Fibroblast of upper back skin (primary cell): ENCODE data around the gene ABCB11.
"Not testable (repeated sequence)": the region's sequence is repeated elsewhere in the genome, so short reads cannot be mapped to it uniquely, and the experiment has no call there.

Source experiments
- DNase-seq: peaks from one replicate; pipeline ENCODE4 v3.0.0-alpha.2; 2013

The ABCB11 gene

DNA sequence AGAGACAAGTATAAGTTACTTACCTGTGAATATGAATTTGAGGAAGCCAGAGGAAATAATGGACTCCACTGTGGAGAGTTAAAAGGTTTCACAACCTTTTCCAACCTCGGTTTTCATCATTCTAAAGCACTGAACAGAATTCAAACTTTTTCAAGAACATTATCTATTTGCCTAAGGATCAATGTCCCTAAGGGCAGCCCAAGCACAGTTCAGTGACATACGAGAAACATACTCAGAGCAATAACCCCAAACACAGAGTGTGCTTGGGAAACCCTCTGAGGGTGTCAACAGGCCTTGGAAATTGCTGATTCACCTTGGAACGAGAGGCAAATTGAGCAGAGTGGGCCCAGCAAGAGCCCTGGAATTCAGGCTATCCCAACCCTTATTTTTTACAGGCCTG is at the start of gene ABCB11:
TSS of gene ABCB11 (minus strand) at position 123 of the 400 bp plus-strand sequence. CDS start 13,199 bp downstream, outside the sequence.
- no peak for DNase-seq

DNA sequence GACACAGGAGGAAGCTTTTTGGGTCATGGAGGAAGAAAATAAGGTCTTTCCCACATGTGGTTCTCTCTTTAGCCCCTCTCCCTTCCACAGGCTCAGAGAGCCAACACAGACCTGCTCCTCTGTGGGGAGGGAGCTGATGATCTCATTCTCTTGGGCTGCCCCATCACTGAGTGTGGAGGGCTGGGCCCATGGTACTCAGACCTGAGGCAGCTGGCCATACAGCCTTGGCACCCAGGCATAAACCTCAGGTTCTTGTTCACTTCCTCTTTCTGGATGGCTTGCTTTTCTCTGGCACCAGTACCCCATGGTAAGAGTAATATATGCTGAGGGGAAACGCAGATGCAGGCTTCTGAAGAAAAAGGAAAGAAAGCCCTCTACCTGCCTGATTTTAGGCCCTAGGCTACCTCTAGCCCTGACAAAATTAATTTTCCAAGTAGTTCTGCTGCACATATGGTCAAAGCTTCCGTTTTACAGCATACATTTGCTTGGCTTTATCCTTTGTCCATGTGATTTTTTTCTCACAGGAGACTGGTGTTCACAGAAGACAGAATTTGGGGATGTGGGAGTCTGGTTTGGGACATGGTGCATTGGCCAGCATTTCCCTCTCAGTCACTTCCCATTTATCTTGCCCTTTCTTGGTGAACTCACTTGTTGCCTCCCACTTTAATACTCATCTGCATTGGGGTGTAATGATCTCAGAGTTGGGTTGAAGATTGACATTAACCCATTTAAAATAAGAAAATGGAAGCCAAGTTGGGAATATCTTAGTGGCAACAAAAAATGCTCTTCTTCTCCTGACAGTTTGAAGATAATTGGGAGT is 49.3 kb upstream of the ABCB11 start:
- DNase-seq: no peak

DNA sequence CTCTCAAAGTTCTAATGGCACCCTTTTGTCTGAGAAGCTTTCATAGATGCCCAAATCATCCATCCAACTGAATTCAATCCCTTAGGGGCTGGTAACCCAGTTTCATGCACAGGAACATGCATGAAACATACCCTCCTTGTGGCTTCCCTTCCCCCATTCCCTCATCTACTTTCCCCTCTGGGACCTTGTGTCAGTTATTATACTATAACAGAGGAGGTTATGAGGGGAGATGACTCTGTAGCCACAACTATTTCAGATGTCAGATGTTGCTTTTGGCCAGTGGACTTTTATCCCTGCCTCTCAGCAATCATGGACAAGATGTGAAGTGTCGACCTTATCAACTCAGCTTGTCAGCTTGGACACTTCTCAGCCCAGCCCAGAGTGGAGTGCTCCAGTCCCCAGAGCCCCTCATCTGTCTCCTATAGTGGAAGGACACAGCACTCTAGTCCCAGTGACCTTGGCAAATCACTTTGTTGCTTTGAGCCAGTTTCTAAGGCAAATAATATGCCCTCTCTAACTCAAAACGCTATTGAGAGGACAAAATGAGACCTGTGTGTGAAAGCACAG is 46.6 kb upstream of the ABCB11 start:
- DNase-seq: no peak

DNA sequence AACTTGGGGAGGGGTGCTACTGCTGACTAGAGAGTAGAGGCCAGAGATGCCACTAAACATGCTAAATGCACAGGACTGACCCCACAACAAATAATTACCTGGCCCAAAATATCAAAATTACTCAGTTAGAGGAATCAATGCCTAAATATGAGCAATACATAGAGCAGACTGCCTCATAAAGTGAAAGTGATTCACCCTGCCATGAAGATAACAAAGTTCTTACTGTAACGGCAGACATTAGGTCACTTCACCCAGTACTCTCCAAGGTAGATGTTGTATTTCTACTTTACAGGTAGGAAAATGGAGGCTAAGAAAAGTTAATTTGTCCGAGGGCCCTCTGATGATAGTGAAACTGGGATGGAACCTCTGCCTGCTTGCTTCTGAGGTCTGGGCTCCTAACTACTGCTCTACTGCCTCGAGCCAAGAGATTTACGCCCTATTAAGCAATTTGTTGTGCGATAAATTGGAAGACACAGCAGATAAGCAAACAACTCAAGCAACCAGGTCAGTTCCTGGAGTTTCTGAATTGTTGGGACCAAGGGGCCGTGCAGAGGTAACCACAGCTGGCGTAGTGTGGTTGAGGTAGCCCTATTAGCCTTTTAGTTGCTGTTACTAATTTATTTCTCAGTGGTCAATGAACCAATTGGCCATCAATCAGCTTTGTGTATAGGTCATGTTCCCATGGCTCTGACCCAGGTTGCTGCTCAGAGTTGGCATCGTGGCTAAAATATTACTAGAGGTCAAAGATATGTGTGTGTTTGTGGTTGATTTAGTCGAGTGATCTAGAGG is 43.0 kb upstream of the ABCB11 start:
- DNase-seq: no peak

- no peak for DNase-seq
Observed at GRCh38 chr2:169073211-169073962, 42.3 kb upstream of the ABCB11 start.

DNA sequence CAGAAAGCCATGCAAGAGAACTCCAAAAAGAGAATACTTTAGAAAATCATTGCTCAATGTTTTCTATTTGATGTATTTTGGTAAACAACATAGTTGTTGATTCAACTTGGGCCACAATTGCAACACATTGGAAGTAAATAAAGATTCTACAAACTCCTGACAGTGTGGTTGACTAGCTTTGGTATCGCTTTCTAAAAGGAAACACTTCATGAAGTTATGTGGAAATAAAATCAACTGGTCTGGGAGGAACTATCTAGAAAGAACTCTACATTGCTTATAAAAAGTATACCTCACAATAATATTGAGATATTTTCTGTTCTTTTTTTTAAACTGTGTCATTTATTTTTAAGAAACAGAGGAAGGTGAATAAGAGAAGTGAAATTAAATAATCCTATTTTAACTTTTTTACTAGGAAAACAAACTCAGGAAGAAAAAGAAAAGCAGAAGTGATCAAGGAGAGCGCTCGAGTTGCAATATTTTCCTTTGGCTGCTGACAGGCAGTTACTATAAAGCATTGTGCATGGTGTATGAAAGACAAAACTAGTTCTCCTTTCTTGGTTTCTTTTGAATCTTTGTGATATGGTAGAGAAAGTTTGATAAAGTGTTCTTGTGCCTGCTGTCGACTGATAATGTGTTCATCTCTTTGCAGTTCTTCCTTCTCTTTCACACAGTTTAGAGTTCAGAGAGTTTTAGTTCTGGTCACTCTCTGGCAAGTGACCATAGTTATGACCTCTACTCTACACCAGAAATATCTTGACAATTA is 41.2 kb upstream of the ABCB11 start:
- DNase-seq: no peak

GRCh38 chr2:169071455-169071854 is 40.3 kb upstream of the ABCB11 start:
- DNase-seq: no peak

GRCh38 chr2:169069833-169070232 is 38.7 kb upstream of the ABCB11 start:
- no peak for DNase-seq

GRCh38 chr2:169069341-169069740 is 38.2 kb upstream of the ABCB11 start, which contains the start of gene DHRS9:
DHRS9 (plus strand) TSS chr2:169069563; CDS start chr2:169081582, 12,019 bp downstream.
- peak; percentile 34 for DNase-seq

- DNase-seq: no peak
Observed at GRCh38 chr2:169066897-169067296, 35.8 kb upstream of the ABCB11 start.

GRCh38 chr2:169065864-169066517 is 34.9 kb upstream of the ABCB11 start:
- DNase-seq: peak; percentile 2

DNA sequence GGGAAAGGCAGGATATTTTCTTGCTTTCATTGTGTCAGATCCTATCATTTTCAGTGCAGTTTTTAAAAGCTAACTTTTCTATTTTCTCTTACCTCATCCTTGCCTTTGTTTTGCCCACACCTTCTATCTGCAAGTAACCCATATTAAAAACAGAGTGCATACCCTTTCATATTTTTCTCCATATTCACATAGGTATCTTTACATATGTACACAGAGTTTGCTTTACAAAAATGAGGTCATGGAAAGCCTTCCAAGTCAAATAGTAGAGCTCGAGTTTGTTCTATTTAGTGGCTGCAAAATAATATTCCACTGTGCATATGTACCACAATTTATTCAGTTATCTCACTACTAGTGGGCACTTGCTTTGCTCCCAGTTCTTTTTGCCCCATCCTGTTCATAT is 34.3 kb upstream of the ABCB11 start:
- DNase-seq: no peak

DNA sequence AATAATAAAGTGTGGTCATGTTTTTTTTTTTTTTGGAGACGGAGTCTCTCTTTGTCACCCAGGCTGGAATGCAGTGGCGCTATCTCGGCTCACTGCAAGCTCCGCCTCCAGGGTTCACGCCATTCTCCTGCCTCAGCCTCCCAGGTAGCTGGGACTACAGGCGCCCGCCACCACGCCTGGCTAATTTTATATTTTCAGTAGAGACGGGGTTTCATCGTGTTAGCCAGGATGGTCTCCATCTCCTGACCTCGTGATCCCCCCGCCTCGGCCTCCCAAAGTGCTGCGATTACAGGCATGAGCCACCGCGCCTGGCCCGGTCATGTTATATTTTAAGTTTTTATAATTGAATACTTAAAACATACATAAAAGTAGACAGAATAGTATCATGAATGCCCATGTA is 33.1 kb upstream of the ABCB11 start:
- not testable (repeated sequence) for DNase-seq

GRCh38 chr2:169054575-169054974 is 23.5 kb upstream of the ABCB11 start:
- DNase-seq: not testable (repeated sequence)

DNA sequence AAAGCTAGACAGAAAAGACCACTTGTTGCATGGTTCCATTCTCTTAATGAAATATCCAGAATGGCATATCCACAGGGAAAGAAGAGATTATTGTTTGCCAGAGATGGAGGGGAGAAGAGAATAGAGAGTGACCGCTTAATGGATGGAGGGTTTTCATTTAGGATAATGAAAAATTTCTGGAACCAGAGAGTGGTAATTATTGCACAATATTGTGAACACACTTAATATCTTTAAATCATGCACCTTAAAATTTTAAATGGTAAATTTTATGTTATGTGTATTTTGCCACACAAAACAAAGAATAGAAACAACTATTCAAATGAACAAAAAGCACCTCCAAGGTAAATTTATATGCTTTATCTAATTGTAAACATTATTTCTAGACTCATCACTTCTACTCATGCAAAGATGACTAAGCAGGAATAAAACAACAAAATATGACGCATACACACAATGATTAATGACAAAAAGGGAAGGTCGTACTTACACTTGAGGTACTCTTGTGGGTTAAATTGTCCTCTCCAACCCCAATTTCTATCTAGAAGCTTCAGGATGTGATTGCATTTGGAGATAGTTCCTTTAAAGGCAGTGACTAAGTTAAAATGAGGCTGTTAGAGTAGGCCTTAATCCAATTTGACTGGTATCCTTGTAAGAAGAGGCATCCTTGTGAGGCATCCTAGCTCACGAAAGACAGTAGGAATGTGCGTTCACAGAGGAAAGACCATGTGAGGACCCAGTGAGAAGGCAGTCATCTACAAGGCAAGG is 19.5 kb upstream of the ABCB11 start:
- no peak for DNase-seq

DNA sequence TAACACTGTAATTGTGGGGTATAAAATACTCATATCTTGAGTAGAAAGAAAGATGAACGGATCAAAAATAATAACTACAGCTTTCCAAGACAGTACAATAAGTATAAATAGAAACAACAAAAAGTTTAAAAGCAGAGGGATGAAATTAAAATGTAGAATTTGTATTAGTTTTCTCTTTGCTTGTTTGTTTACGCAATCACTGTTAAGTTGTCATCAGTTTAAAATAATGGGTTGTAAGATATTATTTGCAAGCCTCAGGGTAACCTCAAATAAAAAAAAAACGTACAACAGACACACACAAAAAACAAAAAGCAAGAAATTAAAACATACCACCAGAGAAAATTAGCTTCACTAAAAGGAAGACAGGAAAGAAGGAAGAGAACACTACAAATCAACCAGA is 18.0 kb upstream of the ABCB11 start:
- no peak for DNase-seq

GRCh38 chr2:169047256-169048250 is 16.4 kb upstream of the ABCB11 start:
- no peak for DNase-seq

DNA sequence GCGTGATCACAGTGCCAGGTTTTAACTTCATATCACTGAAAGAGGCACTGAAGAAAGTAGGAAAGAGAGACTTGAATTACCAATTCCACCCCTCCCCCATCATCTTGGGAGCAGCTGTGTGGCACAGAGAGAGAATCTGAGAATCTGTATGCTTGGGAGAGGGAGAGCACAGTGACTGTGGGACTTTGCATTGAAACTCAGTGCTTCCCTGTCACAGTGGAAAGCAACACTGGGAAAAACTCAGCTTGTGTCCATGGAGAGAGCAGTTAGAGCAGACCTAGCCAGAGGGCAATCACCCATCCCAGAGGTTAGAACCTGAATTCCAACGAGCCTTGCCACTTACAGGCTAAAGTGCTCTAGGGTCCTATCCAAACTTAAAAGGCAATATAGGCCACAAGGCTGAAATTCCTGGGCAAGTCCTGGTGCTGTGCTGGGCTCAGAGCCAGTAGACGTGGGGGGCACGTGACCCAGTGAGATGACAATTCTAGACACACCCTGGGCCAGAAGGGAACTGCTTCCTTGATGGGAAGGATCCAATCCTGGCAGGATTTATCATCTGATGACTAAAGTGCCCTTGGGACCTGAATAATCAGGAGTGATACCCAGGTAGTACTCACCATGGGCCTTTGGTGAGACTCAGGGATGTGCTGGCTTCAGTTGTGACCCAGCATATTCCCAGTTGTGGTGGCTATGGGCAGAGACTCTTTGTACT is 15.5 kb upstream of the ABCB11 start:
- DNase-seq: no peak

DNA sequence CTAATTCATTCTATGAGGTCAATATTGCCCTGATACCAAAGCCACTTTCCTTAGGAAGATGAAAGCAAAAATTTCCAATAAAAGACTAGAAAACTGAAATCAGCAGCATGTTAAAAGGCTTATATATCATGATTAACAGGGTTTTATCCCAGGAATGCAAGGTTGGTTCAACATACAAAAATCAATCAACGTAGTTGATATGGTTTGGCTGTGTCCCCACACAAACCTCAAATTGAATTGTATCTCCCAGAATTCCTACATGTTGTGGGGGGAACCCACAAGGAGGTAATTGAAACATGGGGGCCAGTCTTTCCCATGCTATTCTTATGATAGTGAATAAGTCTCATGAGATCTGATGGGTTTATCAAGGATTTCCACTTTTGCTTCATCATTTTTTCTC is 11.7 kb upstream of the ABCB11 start:
- no peak for DNase-seq
